MCF 10A (cell line): ENCODE measurements around the gene CDK16. TPM values are rescaled to one million over a fixed set of nuclear protein-coding genes. Genes with fewer than 3 reads are reported as not detected.
A peak's percentile ranks its signal among the peaks of the same experiment; 100 is the strongest.

Source experiments
- BruUV-seq: library from RNA; stranded (reverse); fragments of 400-500 nt; replicated peaks from 2 replicates; lab custom pipeline; 2021; lab: Mats Ljungman, UMichigan
- CTCF ChIA-PET: fragments of 300-600 bp; sonication (Branson Sonifier 250); formaldehyde crosslinking; extraction: SDS; loops from one replicate; lab custom pipeline; 2021; ENCODE audit warnings: antibody characterized with exemption, inconsistent platforms; lab: Yijun Ruan, JAX
- POLR2A ChIA-PET: fragments of 300-600, 350-650 bp; sonication (Branson Sonifier 250); formaldehyde crosslinking; extraction: SDS; loops from one replicate; lab custom pipeline; 2020; ENCODE audit warnings: antibody characterized with exemption, inconsistent platforms; lab: Yijun Ruan, JAX
- DNase-seq: peaks from one replicate; pipeline ENCODE4 v3.0.0-alpha.2; 2018; ENCODE audit not compliant: unreplicated experiment
- H3K27ac Mint-ChIP-seq: one replicate; pipeline ENCODE4 v1.8.0; 2022; ENCODE audit warnings: mild to moderate bottlenecking, low read depth, mixed read lengths; ENCODE audit not compliant: unreplicated experiment
- H3K27me3 Mint-ChIP-seq: one replicate; pipeline ENCODE4 v1.8.0; 2022; ENCODE audit warnings: mixed read lengths; ENCODE audit not compliant: insufficient read depth, unreplicated experiment
- H3K36me3 Mint-ChIP-seq: one replicate; pipeline ENCODE4 v1.8.0; 2022; ENCODE audit warnings: mild to moderate bottlenecking, moderate library complexity, mixed read lengths; ENCODE audit not compliant: insufficient read depth, unreplicated experiment
- H3K4me1 Mint-ChIP-seq: one replicate; pipeline ENCODE4 v1.8.0; 2022; ENCODE audit warnings: mixed read lengths; ENCODE audit not compliant: insufficient read depth, unreplicated experiment
- H3K4me3 Mint-ChIP-seq: one replicate; pipeline ENCODE4 v1.8.0; 2022; ENCODE audit warnings: mild to moderate bottlenecking, moderate library complexity, mixed read lengths; ENCODE audit not compliant: unreplicated experiment
- H3K9me3 Mint-ChIP-seq: one replicate; pipeline ENCODE4 v1.8.0; 2022; ENCODE audit warnings: mixed read lengths; ENCODE audit not compliant: unreplicated experiment
- intact Hi-C: fragments of 100-400 bp; cut with micrococcal nuclease; formaldehyde crosslinking; loops from 2 replicates; pipeline ENCODE4 v1.14.1; 2022
- total RNA-seq: library from RNA; stranded (reverse); gene quantifications from 2 replicates; pipeline ENCODE4 v1.2.3, GENCODE V29; 2022
- TF ChIP-seq, protein P1 (sequence below): fragments of 200-600 bp; IDR thresholded peaks from one replicate; pipeline ENCODE4 v1.8.0; 2022; ENCODE audit warnings: antibody characterized with exemption, mild to moderate bottlenecking; ENCODE audit not compliant: unreplicated experiment

Gene CDK16
- total RNA-seq, 1 experiment from 2014 or later = 138 TPM

DNA sequence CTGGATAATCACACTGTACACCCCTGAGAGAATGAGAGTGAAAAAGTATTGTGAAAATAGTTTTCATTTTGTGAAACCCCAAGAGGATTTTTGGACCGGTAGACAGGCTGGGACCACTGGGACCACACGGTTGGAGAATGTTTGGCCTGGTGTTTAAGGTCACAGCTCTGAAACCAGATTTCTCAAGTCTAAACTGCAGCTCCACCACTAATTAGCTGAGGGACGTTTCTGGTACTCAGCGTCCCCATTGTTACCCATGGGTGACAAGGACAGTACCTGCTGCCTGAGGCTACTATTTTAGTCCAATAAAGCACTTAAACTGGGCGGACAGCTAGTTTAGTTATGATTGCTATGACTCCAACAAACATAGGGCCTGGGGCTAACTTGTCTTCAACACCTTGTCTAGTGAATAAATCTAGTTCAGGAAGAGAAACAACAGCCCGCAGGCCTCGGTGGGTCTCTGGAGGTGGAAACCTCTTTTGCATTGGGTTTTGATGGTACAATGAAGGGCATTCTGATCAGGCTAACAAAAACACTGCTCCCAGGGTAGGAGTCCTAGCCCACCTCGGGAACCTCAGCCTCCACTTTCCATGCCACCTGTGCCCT lies 13.8 kb downstream of the CDK16 start:
- no peak for DNase-seq
- TF ChIP-seq, protein P1, sequence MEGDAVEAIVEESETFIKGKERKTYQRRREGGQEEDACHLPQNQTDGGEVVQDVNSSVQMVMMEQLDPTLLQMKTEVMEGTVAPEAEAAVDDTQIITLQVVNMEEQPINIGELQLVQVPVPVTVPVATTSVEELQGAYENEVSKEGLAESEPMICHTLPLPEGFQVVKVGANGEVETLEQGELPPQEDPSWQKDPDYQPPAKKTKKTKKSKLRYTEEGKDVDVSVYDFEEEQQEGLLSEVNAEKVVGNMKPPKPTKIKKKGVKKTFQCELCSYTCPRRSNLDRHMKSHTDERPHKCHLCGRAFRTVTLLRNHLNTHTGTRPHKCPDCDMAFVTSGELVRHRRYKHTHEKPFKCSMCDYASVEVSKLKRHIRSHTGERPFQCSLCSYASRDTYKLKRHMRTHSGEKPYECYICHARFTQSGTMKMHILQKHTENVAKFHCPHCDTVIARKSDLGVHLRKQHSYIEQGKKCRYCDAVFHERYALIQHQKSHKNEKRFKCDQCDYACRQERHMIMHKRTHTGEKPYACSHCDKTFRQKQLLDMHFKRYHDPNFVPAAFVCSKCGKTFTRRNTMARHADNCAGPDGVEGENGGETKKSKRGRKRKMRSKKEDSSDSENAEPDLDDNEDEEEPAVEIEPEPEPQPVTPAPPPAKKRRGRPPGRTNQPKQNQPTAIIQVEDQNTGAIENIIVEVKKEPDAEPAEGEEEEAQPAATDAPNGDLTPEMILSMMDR = no peak
- CTCF ChIA-PET = interaction anchor here (0.7 kb wide), 1 partner anchor 31 kb away, joined by 3 read pairs; no protein-coding TSS in a partner anchor
- Mint-ChIP-seq H3K27ac (peak overlapping the region; percentile 100), H3K4me1 (peaks cover 6% of the 10 kb centered on the region), H3K27me3 (peaks cover 48% of the 10 kb centered on the region), H3K9me3 (no peaks in the 10 kb centered on the region), H3K4me3 (peak overlapping the region; percentile 95), H3K36me3 (peaks cover 31% of the 10 kb centered on the region)
- intact Hi-C loops = no loop called here
- no TSS peak for BruUV-seq
- POLR2A ChIA-PET = interaction anchor here (0.9 to 3.8 kb wide), 10 partner anchors 13 to 251 kb away, joined by 3 to 79 read pairs (median 5); partner anchors contain the start of genes CDK16, NDUFB11 and RBM10

DNA sequence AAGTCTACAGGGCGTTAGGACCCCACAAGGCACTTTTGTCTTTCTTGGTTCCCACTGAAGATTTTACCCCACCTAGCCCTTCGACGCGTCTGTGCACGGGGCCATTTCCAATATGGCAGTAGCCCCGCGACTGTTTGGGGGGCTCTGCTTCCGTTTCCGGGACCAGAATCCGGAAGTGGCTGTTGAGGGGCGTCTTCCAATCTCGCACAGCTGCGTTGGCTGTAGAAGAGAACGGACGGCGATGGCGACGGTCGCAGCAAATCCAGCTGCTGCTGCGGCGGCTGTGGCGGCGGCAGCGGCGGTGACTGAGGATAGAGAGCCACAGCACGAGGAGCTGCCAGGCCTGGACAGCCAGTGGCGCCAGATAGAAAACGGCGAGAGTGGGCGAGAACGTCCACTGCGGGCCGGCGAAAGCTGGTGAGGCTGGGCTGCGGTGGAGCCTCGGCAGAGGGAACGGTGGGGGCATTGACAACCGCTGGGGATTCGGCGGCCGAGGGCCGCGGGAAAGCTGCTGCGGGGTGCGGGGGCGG lies 14.4 kb downstream of the CDK16 start, which contains the start of gene USP11:
Gene USP11 (plus strand): TSS at position 207 of the 530 bp plus-strand sequence. CDS start 35 bp downstream, at position 242.
- ChIA-PET POLR2A (interaction anchor here (0.8 to 3.8 kb wide), 11 partner anchors 13 to 251 kb away, joined by 3 to 79 read pairs (median 5); partner anchors contain the start of genes CDK16, NDUFB11 and RBM10), CTCF (interaction anchor here (0.9 kb wide), 1 partner anchor 151 kb away, joined by 3 read pairs; no protein-coding TSS in a partner anchor)
- DNase-seq = no peak
- Mint-ChIP-seq H3K27ac (peak within 1 kb of the TSS; percentile 100), H3K36me3 (peaks cover 31% of the 10 kb centered on the region), H3K9me3 (no peaks in the 10 kb centered on the region), H3K4me3 (peak within 1 kb of the TSS; percentile 95), H3K27me3 (peaks cover 53% of the 10 kb centered on the region), H3K4me1 (peaks cover 6% of the 10 kb centered on the region)
- intact Hi-C loops = no loop called here
- TF ChIP-seq, protein P1 = no peak
- BruUV-seq = TSS peak; percentile 79

DNA sequence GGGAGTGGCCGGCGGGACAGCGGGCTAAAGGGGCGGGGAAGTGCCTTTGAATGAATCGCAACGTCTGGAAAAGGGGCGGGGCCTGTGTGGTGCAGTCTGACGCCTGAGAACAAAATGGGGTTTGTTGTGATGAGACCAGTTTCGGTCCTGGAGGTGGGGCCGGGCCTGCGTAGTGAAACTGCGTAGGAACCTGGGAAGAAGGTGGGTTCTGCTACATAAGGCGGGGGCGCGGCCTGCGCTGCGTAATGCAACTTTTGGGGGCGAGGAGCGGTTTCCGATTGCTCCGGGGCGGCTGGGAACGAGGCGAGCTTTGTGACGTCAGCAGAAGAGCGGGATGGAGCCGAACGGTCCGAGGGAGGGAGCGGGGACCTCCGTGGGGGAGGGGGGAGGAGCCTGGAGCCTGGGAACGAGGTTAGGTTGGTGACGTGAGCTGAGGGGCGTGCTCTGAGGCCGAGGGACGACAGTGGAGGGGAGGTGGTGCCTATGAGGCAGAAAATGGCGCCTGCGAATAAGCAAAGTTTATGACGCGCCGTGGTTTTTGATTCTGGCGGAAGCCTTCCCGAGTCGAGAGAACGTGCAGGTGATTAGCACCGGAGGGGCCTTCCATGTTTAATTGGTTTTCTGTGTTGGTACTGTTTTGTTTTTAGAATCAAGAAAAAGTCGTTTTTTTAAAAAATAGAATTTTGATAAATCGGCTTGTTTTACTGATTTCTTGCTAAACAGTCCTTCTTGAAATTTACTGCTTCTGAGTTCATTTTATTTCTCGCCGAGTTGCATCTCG lies 15.0 kb downstream of the CDK16 start:
- intact Hi-C loops = no loop called here
- Mint-ChIP-seq H3K27me3 (peaks cover 53% of the 10 kb centered on the region), H3K9me3 (no peaks in the 10 kb centered on the region), H3K27ac (peak overlapping the region; percentile 100), H3K36me3 (peaks cover 25% of the 10 kb centered on the region), H3K4me3 (peak overlapping the region; percentile 95), H3K4me1 (peaks cover 6% of the 10 kb centered on the region)
- ChIA-PET CTCF (interaction anchor here (0.9 kb wide), 1 partner anchor 150 kb away, joined by 3 read pairs; no protein-coding TSS in a partner anchor), POLR2A (interaction anchor here (0.7 to 3.8 kb wide), 12 partner anchors 14 to 251 kb away, joined by 3 to 79 read pairs (median 4); partner anchors contain the start of genes CDK16, NDUFB11 and RBM10)
- peak; percentile 94 for DNase-seq
- TF ChIP-seq, protein P1 = no peak
- BruUV-seq = no TSS peak
